Psoas muscle (tissue), 8 donors: ENCODE data around the gene JADE3. TPM values are rescaled to one million over a fixed set of nuclear protein-coding genes. Genes with fewer than 3 reads are reported as not detected.

Experiments used
- ATAC-seq, 4 donors: fragments of 200-7000 bp; cut with Tn5 transposase; one replicate each; pipeline ENCODE4 v1.9.1; 2020; ENCODE audit warnings: moderate library complexity in 3 of 4, mild to moderate bottlenecking in 2 of 4
- DNase-seq, 2 donors: peaks; one replicate each; pipeline ENCODE4 v3.0.0-alpha.2; 2020
- H3K27ac ChIP-seq: fragments of 200-600 bp; one replicate; pipeline ENCODE4 v1.8.0; 2022
- H3K27me3 ChIP-seq, 3 donors: fragments of 200-600 bp in 1 of 3; one replicate each; pipeline versions ENCODE4 v1.6.1 to v1.8.0; 2013 to 2022; ENCODE audit warnings: low read length in 2 of 3, mild to moderate bottlenecking in 2 of 3, moderate library complexity in 1 of 3; ENCODE audit not compliant: insufficient read depth in 3 of 3
- H3K36me3 ChIP-seq, 2 donors: fragments of 200-600 bp in 1 of 2; one replicate each; pipeline versions ENCODE4 v1.6.1 to v1.8.0; 2013 to 2022; ENCODE audit warnings: low read depth in 1 of 2, mild to moderate bottlenecking in 1 of 2, moderate library complexity in 1 of 2; ENCODE audit not compliant: insufficient read depth in 1 of 2
- H3K4me1 ChIP-seq: fragments of 200-600 bp; one replicate; pipeline ENCODE4 v1.8.0; 2022
- H3K4me3 ChIP-seq: fragments of 200-600 bp; one replicate; pipeline ENCODE4 v1.8.0; 2022; ENCODE audit warnings: mild to moderate bottlenecking
- H3K9me3 ChIP-seq: fragments of 200-600 bp; one replicate; pipeline ENCODE4 v1.8.0; 2022
- whole genome bisulfite sequencing, 3 donors: extraction: QIAGEN DNeasy Blood & Tissue Kit; methylation state at CpG; one replicate each; pipeline versions ENCODE4 v1.1.6 to v1.1.7; 2013; 5-methylcytosine and 5-hydroxymethylcytosine counted together
- intact Hi-C, 2 donors: fragments of 100-400 bp; cut with DNase I; formaldehyde crosslinking; loops; one replicate each; pipeline versions ENCODE4 v1.11.0 to v1.14.2; 2022
- polyA plus RNA-seq, 3 donors: library from polyadenylated mRNA; stranded (reverse); fragments of 200-250 nt; gene quantifications; one replicate each; pipeline ENCODE4 v1.2.3, GENCODE V29; 2013
- total RNA-seq, 4 donors: library from RNA; stranded (reverse); fragmentation: NEBNext Ultra II Directional in 2 of 4; extraction: Animal tissue kit (Norgen Biotek cat#: 25700) in 2 of 4; gene quantifications; one replicate each; pipeline versions ENCODE4 v1.2.1 to v1.2.4, GENCODE V29; 2021 to 2023
- TF ChIP-seq, protein P1 (sequence below): fragments of 200-600 bp; IDR thresholded peaks from one replicate; pipeline ENCODE4 v1.8.0; 2022; ENCODE audit warnings: antibody characterized with exemption
- donor health status: healthy with polysubstance abuse.
- donor health status: DM: no; HTN: no; CAD: no; lungs with moderate emphysema.
- donor health status: Bipolar disorder and iron deficiency.
- donor health status: healthy.
- donor health status: DM: yes; HTN: yes; CAD: no.
- donor health status: DM: no; HTN: no; CAD: no.
- donor health status: DM: no; HTN: no; CAD: no.
- donor health status: DM: yes; HTN: yes; CAD: no.

JADE3 gene
- total and polyA plus RNA-seq, 7 donors = 1.2 to 2.8 (median 1.8) TPM

DNA sequence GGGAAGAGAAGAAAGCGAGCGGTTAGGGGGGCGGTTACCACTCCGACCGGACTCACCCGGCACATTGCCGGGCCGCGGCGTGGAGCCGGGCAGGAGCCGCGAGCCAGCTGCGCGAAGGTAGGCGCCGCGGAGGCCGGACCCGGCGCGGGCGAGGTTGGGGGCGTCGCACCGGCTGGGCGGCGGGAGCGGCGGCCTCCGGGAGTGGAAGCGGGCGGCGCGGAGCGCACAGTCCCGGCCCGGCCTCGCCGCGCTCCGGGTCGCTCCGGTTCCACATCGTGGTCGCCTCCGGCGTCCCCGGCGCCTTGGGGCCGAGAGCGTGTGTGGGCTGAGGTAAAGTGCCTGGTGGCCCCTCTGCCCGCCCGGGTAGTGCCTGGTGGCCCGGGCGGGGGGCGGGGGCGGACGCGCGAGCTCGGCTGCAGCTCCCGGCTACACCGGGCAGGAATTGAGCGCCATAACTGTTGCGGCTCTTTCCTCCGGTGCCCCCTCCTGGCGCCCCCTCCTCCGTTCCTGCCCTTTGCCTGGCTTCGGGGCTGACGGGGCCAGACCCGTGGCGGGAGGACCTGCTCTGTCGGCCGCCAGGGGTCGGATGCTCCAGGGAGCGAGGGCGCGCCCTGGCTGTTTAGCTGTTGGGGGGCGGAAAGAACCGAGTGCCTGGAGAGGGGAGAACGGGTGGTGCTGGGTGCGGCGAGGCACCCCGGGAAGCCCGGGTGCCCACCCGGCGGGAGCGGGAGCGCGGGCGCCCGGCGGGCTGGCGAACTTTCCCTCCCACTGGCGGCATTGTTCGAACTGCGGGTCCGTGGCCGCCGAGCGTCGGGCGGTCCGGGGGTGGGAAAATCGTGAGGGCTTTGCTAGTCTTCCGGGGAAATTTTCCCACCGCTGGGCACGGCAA, 626 bp downstream of the JADE3 start:
- WGBS, 3 donors = 0 to 39% (median 0%) methylated on average over 15 to 87 of the region's 109 CpGs
- TF ChIP-seq, protein P1, sequence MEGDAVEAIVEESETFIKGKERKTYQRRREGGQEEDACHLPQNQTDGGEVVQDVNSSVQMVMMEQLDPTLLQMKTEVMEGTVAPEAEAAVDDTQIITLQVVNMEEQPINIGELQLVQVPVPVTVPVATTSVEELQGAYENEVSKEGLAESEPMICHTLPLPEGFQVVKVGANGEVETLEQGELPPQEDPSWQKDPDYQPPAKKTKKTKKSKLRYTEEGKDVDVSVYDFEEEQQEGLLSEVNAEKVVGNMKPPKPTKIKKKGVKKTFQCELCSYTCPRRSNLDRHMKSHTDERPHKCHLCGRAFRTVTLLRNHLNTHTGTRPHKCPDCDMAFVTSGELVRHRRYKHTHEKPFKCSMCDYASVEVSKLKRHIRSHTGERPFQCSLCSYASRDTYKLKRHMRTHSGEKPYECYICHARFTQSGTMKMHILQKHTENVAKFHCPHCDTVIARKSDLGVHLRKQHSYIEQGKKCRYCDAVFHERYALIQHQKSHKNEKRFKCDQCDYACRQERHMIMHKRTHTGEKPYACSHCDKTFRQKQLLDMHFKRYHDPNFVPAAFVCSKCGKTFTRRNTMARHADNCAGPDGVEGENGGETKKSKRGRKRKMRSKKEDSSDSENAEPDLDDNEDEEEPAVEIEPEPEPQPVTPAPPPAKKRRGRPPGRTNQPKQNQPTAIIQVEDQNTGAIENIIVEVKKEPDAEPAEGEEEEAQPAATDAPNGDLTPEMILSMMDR = peak; percentile 35
- peak; percentile 37 to 53 for DNase-seq
- intact Hi-C loops = loop anchor here in 1 of 2 donors (5.0 kb wide), 2 partner anchors 76 to 179 kb away; partner anchors contain the start of gene RP2
- Histone ChIP-seq H3K36me3 (no peaks in the 10 kb centered on the region), H3K4me1 (no peaks in the 10 kb centered on the region), H3K4me3 (peak overlapping the region; percentile 70), H3K9me3 (no peaks in the 10 kb centered on the region), H3K27me3 (peaks cover 0 to 23% (median 0%) of the 10 kb centered on the region in 3 donors), H3K27ac (peak overlapping the region; percentile 50)
- peak; percentile 50 to 72 (median 60) for ATAC-seq

DNA sequence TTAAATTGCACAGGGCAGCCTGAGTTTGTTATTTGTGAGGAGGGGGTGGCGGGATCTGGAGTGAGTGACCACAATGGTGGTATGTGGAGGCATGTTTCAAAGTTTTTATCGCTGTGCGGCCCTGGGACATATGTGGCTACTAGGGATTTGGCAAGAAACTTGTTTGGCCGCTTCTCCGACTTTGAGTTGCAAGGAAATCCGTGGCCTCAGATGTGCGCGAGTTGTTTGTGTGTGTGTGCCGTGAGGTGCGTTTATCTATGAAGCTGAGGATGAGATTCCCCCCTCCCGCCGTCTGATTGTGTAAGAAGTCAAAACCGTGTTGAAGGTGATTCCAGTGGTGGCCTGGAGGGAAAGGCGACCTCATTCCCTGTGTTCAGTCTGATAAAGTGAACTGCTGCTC, 1.4 kb downstream of the JADE3 start:
- DNase-seq (no peak), ATAC-seq (peak in 1 of 4 donors; percentile 55)
- TF ChIP-seq, protein P1 = no peak
- Histone ChIP-seq H3K9me3 (no peaks in the 10 kb centered on the region), H3K4me1 (no peaks in the 10 kb centered on the region), H3K27me3 (peaks cover 0 to 23% (median 0%) of the 10 kb centered on the region in 3 donors), H3K27ac (no peak overlapping the region), H3K4me3 (peak overlapping the region; percentile 70), H3K36me3 (no peaks in the 10 kb centered on the region)
- WGBS, 3 donors = 3 to 35% (median 5%) methylated on average over 14 of the region's 14 CpGs
- intact Hi-C loops = loop anchor here in 1 of 2 donors (5.0 kb wide), 2 partner anchors 76 to 179 kb away; partner anchors contain the start of gene RP2

DNA sequence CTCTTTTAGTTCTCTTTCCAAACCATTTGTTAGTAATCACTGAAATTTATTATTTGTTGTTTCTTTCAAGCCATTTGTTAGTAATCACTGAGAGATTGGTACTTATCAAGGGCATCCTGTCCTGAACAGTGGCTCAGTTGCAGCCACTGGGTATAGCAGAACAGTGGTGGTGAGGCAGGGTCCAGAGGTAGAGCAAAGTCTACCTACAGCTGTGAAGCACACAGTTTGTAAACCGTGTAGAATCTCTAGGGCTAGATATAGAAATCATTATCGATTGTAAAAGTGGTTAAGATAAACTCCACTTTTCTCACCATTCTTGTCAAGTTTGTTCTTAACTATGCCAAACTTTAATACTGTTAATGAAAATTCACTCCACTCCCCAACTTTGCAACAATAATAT, 4.1 kb downstream of the JADE3 start:
- no peaks in the 10 kb centered on the region for H3K4me1 ChIP-seq
- 69 to 96% (median 79%) methylated on average over 2 of the region's 2 CpGs for WGBS, 3 donors
- no peak for ATAC-seq
- no peaks in the 10 kb centered on the region for H3K36me3 ChIP-seq
- intact Hi-C loops = no loop called here
- no peak for DNase-seq
- H3K9me3 ChIP-seq = peaks cover 8% of the 10 kb centered on the region
- no peak overlapping the region for H3K27ac ChIP-seq
- H3K27me3 ChIP-seq = peaks cover 0 to 27% (median 0%) of the 10 kb centered on the region in 3 donors
- TF ChIP-seq, protein P1 = no peak
- no peak overlapping the region for H3K4me3 ChIP-seq

DNA sequence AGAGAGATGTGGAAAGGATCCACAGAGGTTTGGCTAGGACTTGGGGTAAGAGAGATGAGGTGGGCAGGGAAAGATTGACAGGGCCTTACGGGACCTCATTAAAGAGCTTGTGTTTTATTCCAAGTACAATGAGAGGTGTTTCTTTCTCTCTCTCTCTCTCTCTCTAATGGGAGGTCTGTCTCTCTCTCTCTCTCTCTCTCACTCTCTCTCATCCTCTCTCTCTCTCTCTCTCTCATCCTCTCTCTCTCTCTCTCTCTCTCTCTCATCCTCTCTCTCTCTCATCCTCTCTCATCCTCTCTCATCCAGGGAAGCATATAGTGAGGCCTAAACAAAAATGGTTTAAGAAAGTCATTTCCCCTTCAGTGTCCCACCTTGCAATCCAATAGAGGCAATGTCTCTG, 5.4 kb downstream of the JADE3 start:
- 78 to 100% (median 80%) methylated on average over 1 of the region's 1 CpG for WGBS, 3 donors
- TF ChIP-seq, protein P1 = no peak
- Histone ChIP-seq H3K36me3 (no peaks in the 10 kb centered on the region), H3K27ac (no peak overlapping the region), H3K4me1 (no peaks in the 10 kb centered on the region), H3K27me3 (peaks cover 0 to 27% (median 0%) of the 10 kb centered on the region in 3 donors), H3K9me3 (peaks cover 11% of the 10 kb centered on the region), H3K4me3 (no peak overlapping the region)
- no peak for ATAC-seq
- intact Hi-C loops = no loop called here
- DNase-seq = no peak
